Measurements from ENCODE around the gene LRRC3. TPM values are rescaled to one million over a fixed set of nuclear protein-coding genes. Genes with fewer than 3 reads are reported as not detected.
A peak's percentile ranks its signal among the peaks of the same experiment; 100 is the strongest.

LRRC3 gene
- total RNA-seq, 3 donors from 2014 or later = 2.1 to 17.9 (median 2.7) TPM

DNA sequence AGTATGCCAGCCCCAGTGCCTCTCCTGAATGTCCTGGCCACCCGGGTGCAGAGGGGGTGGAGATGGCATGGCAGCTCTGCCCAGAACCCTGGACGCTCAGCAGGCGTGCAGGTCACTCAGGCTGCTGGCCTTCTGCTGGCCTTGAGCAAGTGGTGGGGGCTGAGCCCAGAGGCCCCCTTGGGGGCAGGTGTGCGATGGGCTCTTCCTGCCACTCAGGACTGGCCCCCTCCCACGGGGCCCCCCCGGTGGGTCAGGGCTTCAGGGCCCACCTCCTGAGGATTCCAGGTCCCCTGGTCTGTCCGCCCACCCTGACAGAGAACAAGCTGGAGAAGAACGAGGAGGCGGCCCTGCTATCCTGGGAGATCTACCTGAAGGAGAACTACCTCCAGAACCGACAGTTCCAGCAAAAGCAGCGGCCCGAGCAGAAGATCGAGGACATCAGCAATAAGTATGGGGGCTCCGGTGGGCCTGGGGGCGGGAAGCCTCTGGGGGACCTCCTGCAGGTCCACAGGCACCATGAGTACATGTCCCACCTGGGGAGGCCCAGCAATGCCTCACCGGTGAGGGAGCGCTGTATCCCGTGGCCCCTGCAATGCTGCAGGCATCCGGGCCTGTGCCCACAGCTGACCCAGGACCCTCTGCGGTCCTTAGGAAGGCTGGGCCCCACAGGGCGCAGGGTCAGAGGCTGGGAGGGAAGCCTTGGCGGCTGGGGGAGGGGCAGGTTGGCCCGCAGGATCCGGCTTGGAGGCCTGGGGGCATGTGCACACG is 37.0 kb upstream of the LRRC3 start:
- TF ChIP-seq, protein P1, sequence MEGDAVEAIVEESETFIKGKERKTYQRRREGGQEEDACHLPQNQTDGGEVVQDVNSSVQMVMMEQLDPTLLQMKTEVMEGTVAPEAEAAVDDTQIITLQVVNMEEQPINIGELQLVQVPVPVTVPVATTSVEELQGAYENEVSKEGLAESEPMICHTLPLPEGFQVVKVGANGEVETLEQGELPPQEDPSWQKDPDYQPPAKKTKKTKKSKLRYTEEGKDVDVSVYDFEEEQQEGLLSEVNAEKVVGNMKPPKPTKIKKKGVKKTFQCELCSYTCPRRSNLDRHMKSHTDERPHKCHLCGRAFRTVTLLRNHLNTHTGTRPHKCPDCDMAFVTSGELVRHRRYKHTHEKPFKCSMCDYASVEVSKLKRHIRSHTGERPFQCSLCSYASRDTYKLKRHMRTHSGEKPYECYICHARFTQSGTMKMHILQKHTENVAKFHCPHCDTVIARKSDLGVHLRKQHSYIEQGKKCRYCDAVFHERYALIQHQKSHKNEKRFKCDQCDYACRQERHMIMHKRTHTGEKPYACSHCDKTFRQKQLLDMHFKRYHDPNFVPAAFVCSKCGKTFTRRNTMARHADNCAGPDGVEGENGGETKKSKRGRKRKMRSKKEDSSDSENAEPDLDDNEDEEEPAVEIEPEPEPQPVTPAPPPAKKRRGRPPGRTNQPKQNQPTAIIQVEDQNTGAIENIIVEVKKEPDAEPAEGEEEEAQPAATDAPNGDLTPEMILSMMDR (IDR thresholded peaks at IDR 0.05) = no peak
- Histone ChIP-seq H3K36me3 (ENCODE audit: low read depth) (no peaks in the 10 kb centered on the region), H3K4me1 (ENCODE audit: low read depth) (no peaks in the 10 kb centered on the region), H3K9me3 (no peaks in the 10 kb centered on the region), H3K4me3 (no peak overlapping the region)
- no peak for ATAC-seq
- intact Hi-C loops (cut with DNase I, micrococcal nuclease) = no loop called here
- DNase-seq = peak in 2 of 3 donors; percentile 11 to 32

DNA sequence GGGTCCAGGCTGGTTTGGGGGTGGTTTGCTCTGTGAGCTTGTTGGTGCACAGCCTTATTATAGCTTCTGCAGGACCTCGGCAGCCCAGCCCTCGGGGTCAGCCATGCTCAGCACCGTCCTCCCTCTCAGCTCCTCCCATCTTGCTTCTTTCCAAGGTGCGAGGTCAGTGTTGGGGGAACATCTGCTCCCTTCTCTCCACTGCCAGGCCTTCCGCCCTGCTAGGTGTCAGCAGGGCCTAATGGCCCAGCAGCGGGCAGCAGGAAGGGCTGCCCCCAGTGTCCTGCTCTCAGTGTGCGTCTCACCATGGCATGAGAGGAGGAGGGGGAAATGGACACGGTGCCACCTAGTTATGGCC is 36.5 kb upstream of the LRRC3 start:
- DNase-seq (peak in 1 of 3 donors; percentile 15), ATAC-seq (no peak)
- Histone ChIP-seq H3K4me3 (no peak overlapping the region), H3K9me3 (no peaks in the 10 kb centered on the region), H3K4me1 (ENCODE audit: low read depth) (no peaks in the 10 kb centered on the region), H3K36me3 (ENCODE audit: low read depth) (no peaks in the 10 kb centered on the region)
- intact Hi-C loops (cut with DNase I, micrococcal nuclease) = no loop called here
- TF ChIP-seq, protein P1 (IDR thresholded peaks at IDR 0.05) = no peak

DNA sequence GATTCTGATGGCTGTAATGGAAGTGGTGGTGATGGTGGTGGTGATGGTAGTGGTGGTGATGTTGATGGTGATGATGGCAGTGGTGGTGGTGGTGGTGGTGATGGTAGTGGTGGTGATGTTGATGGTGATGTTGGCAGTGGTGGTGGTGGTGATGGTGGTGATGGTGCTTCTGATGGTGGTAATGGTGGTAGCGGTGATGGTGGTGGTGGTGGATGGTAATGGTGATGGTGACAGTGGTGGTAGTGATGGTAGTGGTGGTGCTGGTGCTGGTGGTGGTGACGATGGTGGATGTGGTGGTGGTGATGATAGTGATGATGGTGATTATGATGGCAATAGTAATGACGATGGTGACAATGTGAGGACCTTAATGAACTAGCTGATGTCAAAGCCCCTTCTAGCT is 35.6 kb upstream of the LRRC3 start:
- TF ChIP-seq, protein P1 (IDR thresholded peaks at IDR 0.05) = no peak
- H3K9me3 ChIP-seq = no peaks in the 10 kb centered on the region
- H3K36me3 ChIP-seq (ENCODE audit: low read depth) = no peaks in the 10 kb centered on the region
- DNase-seq (peak in 1 of 3 donors; percentile 7), ATAC-seq (no peak)
- H3K4me3 ChIP-seq = no peak overlapping the region
- no peaks in the 10 kb centered on the region for H3K4me1 ChIP-seq (ENCODE audit: low read depth)
- intact Hi-C loops (cut with DNase I, micrococcal nuclease) = no loop called here

DNA sequence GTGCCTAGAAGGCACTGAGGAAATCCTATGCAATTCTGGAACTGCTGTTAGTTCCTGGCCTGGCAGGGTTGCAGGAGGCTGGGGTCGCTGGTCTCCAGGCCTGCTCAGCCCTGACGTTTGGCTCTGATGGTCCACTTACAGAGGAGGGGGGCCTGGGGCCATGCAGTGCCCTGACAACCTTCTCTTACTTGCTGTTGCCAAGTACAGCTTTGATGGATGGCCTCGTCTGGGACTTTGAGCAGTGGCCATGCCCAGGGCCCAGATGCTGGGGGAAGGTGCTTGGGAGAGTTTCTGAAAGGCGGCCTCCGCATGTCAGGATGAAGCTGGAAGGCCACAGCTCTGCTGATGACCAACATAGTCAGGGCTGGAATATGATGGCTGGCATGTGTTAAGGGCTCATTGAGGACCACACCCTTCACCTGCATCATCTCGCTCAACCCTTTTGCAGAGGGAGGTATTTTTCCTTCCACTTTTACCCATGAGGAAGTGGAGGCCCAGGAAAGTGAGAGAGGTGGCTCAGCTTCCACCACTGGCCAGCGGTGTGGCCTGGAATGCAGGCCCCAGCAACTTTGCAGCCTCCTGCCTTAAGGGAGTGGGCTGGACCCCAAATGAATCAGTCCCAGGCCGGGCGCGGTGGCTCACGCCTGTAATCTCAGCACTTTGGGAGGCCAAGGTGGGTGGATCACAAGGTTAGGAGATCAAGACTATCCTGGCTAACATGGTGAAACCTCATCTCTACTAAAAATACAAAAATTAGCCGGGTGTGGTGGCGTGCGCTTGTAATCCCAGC is 34.7 kb upstream of the LRRC3 start:
- H3K36me3 ChIP-seq (ENCODE audit: low read depth) = no peaks in the 10 kb centered on the region
- no peaks in the 10 kb centered on the region for H3K4me1 ChIP-seq (ENCODE audit: low read depth)
- H3K4me3 ChIP-seq = no peak overlapping the region
- TF ChIP-seq, protein P1 (IDR thresholded peaks at IDR 0.05) = no peak
- H3K9me3 ChIP-seq = no peaks in the 10 kb centered on the region
- ATAC-seq = no peak
- peak in 2 of 3 donors; percentile 10 to 27 for DNase-seq
- intact Hi-C loops (cut with DNase I, micrococcal nuclease) = no loop called here

DNA sequence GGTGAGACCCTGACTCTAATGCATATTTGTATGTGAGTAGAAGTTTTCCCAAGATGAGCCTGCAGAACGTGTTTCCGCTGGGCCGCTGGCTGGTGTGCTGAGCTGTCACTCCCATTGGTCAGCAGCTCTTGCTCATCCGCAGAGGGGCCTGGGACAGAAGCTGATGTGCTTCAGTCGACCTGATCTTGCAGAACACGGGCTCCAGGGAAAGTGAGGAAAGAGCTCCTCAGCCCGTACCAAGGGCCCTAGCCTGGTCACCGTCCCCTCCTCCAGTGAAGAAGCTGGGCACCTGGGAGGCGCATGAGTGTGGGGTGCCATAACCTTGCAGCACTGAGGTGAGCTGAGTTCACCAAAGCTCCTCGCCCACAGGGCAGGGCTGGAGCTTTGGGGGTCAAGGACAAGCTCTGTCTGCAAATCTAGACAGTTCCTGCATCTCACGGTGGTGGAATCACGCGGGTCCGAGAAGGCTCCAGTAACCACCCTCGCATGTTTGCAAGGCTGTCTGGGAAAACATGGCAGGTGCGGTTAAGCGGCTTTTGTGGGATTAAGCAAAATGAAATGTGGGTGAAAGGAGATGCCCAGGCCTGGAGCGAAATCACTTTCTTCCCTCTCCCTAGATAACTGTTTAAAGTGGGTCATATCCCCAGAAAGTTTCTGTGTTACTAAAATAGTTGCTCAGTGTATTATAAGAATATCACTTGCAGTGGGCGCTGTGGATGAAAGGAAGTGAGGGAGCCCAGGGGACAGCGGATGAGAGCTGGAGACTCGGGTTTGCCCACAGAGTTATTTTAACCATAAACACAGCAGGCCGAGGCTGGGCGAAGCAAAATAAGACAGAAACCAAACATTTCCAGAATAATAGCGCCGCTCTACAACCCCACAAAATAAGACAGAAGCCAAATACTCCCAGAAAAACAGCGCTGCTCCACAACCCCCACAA is 33.1 kb upstream of the LRRC3 start:
- intact Hi-C loops (cut with DNase I, micrococcal nuclease) = no loop called here
- H3K9me3 ChIP-seq = no peaks in the 10 kb centered on the region
- H3K36me3 ChIP-seq (ENCODE audit: low read depth) = no peaks in the 10 kb centered on the region
- H3K4me1 ChIP-seq (ENCODE audit: low read depth) = no peaks in the 10 kb centered on the region
- H3K4me3 ChIP-seq = no peak overlapping the region
- DNase-seq (peak in 2 of 3 donors; percentile 8 to 17), ATAC-seq (no peak)
- TF ChIP-seq, protein P1 (IDR thresholded peaks at IDR 0.05) = no peak

Data from mucosa of descending colon (tissue), 3 donors.